GM23338 (cell line): ENCODE data around the gene PCBP2.

Experiments used
- CREB1 ChIP-seq: fragments of 250-450 bp; sonication (Bioruptor Pico); IDR thresholded peaks from 2 replicates; pipeline ENCODE4 v1.5.0; 2020; ENCODE audit warnings: low read depth, mild to moderate bottlenecking, moderate library complexity
- EZH2 ChIP-seq: fragments of 200-600 bp; sonication (generic); IDR thresholded peaks from one replicate; pipeline ENCODE4 v1.8.0; 2017; ENCODE audit warnings: antibody characterized with exemption, mild to moderate bottlenecking, low read depth; ENCODE audit not compliant: unreplicated experiment
- EZH2phosphoT487 ChIP-seq: fragments of 200-600 bp; sonication (generic); IDR thresholded peaks from one replicate; pipeline ENCODE4 v1.8.1; 2018; ENCODE audit warnings: antibody characterized with exemption; ENCODE audit not compliant: unreplicated experiment
- JUNB ChIP-seq: IDR thresholded peaks from one replicate; pipeline ENCODE4 v1.6.1; 2016; ENCODE audit warnings: antibody characterized with exemption; ENCODE audit not compliant: unreplicated experiment
- POLR2AphosphoS5 ChIP-seq: IDR thresholded peaks from 2 replicates; pipeline ENCODE4 v1.6.1; 2016; ENCODE audit warnings: antibody characterized with exemption, low read depth
- ZNF114 ChIP-seq: fragments of 250-450 bp; sonication (Bioruptor Pico); IDR thresholded peaks from 2 replicates; pipeline ENCODE4 v1.5.0; 2020; ENCODE audit warnings: mild to moderate bottlenecking, moderate library complexity
- TF ChIP-seq, protein P1 (sequence below), 2 experiments: fragments of 200-600 bp in 1 of 2; sonication (generic) in 1 of 2; conservative IDR thresholded peaks; 2 replicates each; pipeline versions ENCODE4 v1.5.1 to v1.6.1; 2016 to 2017; ENCODE audit warnings: antibody characterized with exemption in 2 of 2, low read depth in 2 of 2, mild to moderate bottlenecking in 2 of 2, moderate library complexity in 1 of 2
- TF ChIP-seq, protein P2 (sequence below): IDR thresholded peaks from one replicate; pipeline ENCODE4 v1.6.1; 2018; ENCODE audit warnings: antibody characterized with exemption; ENCODE audit not compliant: unreplicated experiment
- TF ChIP-seq, protein P3 (sequence below): fragments of 250-450 bp; sonication (Bioruptor Pico); IDR thresholded peaks from 2 replicates; pipeline ENCODE4 v1.5.0; 2020; ENCODE audit warnings: mild to moderate bottlenecking, moderate library complexity

DNA sequence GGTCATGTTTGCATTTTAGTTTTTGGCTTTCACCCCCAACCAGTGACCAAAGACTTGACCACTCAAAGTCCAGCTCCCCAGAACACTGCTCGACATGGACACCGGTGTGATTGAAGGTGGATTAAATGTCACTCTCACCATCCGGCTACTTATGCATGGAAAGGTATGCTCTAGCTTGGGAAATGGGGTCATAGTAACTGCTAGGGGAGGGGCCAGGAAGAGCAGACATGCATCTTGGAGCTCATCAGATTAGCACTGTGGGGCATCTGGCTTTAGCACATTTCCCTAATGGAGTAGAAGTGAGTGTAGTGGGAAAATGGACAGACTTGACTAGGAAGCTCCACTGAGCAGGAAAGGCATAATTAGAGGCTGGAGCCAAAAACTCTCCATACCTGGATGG is 2.8 kb downstream of the PCBP2 start:
- TF ChIP-seq, protein P1, sequence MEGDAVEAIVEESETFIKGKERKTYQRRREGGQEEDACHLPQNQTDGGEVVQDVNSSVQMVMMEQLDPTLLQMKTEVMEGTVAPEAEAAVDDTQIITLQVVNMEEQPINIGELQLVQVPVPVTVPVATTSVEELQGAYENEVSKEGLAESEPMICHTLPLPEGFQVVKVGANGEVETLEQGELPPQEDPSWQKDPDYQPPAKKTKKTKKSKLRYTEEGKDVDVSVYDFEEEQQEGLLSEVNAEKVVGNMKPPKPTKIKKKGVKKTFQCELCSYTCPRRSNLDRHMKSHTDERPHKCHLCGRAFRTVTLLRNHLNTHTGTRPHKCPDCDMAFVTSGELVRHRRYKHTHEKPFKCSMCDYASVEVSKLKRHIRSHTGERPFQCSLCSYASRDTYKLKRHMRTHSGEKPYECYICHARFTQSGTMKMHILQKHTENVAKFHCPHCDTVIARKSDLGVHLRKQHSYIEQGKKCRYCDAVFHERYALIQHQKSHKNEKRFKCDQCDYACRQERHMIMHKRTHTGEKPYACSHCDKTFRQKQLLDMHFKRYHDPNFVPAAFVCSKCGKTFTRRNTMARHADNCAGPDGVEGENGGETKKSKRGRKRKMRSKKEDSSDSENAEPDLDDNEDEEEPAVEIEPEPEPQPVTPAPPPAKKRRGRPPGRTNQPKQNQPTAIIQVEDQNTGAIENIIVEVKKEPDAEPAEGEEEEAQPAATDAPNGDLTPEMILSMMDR (conservative IDR thresholded peaks at IDR 0.05; ENCODE audit: low read depth in 2 of 2), result no peak
- TF ChIP-seq JUNB (no peak), CREB1 (CRISPR knock-in tag) (no peak), EZH2 (no peak), EZH2phosphoT487 (no peak), POLR2AphosphoS5 (no peak), ZNF114 (no peak)
- TF ChIP-seq, protein P2, sequence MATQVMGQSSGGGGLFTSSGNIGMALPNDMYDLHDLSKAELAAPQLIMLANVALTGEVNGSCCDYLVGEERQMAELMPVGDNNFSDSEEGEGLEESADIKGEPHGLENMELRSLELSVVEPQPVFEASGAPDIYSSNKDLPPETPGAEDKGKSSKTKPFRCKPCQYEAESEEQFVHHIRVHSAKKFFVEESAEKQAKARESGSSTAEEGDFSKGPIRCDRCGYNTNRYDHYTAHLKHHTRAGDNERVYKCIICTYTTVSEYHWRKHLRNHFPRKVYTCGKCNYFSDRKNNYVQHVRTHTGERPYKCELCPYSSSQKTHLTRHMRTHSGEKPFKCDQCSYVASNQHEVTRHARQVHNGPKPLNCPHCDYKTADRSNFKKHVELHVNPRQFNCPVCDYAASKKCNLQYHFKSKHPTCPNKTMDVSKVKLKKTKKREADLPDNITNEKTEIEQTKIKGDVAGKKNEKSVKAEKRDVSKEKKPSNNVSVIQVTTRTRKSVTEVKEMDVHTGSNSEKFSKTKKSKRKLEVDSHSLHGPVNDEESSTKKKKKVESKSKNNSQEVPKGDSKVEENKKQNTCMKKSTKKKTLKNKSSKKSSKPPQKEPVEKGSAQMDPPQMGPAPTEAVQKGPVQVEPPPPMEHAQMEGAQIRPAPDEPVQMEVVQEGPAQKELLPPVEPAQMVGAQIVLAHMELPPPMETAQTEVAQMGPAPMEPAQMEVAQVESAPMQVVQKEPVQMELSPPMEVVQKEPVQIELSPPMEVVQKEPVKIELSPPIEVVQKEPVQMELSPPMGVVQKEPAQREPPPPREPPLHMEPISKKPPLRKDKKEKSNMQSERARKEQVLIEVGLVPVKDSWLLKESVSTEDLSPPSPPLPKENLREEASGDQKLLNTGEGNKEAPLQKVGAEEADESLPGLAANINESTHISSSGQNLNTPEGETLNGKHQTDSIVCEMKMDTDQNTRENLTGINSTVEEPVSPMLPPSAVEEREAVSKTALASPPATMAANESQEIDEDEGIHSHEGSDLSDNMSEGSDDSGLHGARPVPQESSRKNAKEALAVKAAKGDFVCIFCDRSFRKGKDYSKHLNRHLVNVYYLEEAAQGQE, result no peak
- TF ChIP-seq, protein P3, sequence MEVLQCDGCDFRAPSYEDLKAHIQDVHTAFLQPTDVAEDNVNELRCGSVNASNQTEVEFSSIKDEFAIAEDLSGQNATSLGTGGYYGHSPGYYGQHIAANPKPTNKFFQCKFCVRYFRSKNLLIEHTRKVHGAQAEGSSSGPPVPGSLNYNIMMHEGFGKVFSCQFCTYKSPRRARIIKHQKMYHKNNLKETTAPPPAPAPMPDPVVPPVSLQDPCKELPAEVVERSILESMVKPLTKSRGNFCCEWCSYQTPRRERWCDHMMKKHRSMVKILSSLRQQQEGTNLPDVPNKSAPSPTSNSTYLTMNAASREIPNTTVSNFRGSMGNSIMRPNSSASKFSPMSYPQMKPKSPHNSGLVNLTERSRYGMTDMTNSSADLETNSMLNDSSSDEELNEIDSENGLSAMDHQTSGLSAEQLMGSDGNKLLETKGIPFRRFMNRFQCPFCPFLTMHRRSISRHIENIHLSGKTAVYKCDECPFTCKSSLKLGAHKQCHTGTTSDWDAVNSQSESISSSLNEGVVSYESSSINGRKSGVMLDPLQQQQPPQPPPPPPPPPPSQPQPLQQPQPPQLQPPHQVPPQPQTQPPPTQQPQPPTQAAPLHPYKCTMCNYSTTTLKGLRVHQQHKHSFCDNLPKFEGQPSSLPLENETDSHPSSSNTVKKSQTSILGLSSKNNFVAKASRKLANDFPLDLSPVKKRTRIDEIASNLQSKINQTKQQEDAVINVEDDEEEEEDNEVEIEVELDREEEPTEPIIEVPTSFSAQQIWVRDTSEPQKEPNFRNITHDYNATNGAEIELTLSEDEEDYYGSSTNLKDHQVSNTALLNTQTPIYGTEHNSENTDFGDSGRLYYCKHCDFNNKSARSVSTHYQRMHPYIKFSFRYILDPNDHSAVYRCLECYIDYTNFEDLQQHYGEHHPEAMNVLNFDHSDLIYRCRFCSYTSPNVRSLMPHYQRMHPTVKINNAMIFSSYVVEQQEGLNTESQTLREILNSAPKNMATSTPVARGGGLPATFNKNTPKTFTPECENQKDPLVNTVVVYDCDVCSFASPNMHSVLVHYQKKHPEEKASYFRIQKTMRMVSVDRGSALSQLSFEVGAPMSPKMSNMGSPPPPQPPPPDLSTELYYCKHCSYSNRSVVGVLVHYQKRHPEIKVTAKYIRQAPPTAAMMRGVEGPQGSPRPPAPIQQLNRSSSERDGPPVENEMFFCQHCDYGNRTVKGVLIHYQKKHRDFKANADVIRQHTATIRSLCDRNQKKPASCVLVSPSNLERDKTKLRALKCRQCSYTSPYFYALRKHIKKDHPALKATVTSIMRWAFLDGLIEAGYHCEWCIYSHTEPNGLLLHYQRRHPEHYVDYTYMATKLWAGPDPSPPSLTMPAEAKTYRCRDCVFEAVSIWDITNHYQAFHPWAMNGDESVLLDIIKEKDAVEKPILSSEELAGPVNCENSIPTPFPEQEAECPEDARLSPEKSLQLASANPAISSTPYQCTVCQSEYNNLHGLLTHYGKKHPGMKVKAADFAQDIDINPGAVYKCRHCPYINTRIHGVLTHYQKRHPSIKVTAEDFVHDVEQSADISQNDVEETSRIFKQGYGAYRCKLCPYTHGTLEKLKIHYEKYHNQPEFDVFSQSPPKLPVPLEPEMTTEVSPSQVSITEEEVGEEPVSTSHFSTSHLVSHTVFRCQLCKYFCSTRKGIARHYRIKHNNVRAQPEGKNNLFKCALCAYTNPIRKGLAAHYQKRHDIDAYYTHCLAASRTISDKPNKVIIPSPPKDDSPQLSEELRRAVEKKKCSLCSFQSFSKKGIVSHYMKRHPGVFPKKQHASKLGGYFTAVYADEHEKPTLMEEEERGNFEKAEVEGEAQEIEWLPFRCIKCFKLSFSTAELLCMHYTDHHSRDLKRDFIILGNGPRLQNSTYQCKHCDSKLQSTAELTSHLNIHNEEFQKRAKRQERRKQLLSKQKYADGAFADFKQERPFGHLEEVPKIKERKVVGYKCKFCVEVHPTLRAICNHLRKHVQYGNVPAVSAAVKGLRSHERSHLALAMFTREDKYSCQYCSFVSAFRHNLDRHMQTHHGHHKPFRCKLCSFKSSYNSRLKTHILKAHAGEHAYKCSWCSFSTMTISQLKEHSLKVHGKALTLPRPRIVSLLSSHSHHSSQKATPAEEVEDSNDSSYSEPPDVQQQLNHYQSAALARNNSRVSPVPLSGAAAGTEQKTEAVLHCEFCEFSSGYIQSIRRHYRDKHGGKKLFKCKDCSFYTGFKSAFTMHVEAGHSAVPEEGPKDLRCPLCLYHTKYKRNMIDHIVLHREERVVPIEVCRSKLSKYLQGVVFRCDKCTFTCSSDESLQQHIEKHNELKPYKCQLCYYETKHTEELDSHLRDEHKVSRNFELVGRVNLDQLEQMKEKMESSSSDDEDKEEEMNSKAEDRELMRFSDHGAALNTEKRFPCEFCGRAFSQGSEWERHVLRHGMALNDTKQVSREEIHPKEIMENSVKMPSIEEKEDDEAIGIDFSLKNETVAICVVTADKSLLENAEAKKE (CRISPR knock-in tag), result no peak
